Thyroid gland (tissue), 4 donors: ENCODE results near the gene AP3B2. TPM values are rescaled to one million over a fixed set of nuclear protein-coding genes. Genes with fewer than 3 reads are reported as not detected.

Source experiments
- DNase-seq, 2 donors: peaks; one replicate each; pipeline ENCODE4 v3.0.0-alpha.2; 2019
- H3K27ac ChIP-seq, 3 donors: fragments of 200-600 bp; sonication (generic); 1 replicate in 2 of 3; 2 replicates in 1 of 3; pipeline ENCODE4 v1.5.1; 2016 to 2019; ENCODE audit warnings: mild to moderate bottlenecking in 1 of 3, moderate library complexity in 1 of 3
- H3K27me3 ChIP-seq: fragments of 200-600 bp; sonication (generic); one replicate; pipeline ENCODE4 v1.5.1; 2019
- H3K36me3 ChIP-seq, 2 donors: fragments of 200-600 bp; sonication (generic); one replicate each; pipeline ENCODE4 v1.5.1; 2016 to 2019
- H3K4me1 ChIP-seq, 2 donors: fragments of 200-600 bp; sonication (generic); one replicate each; pipeline ENCODE4 v1.5.1; 2017 to 2019
- H3K4me3 ChIP-seq, 3 donors: fragments of 200-600 bp; sonication (generic); replicated peaks in 1 of 3; 1 replicate in 2 of 3; 2 replicates in 1 of 3; pipeline ENCODE4 v1.5.1; 2016; ENCODE audit warnings: mild to moderate bottlenecking in 1 of 3
- H3K9me3 ChIP-seq: fragments of 200-600 bp; sonication (generic); one replicate; pipeline ENCODE4 v1.5.1; 2017
- CTCF ChIP-seq, 6 experiments: fragments of 200-600 bp in 3 of 6; fragments of 450-650 bp in 3 of 6; sonication (generic) in 3 of 6; IDR thresholded peaks; one replicate each; pipeline ENCODE4 v1.5.1; 2016 to 2019; ENCODE audit warnings: antibody characterized with exemption in 6 of 6, mild to moderate bottlenecking in 2 of 6, inconsistent platforms in 1 of 6, moderate library complexity in 1 of 6
- POLR2A ChIP-seq, 2 donors: fragments of 450-650 bp; IDR thresholded peaks; one replicate each; pipeline ENCODE4 v1.6.1; 2017; ENCODE audit warnings: antibody characterized with exemption in 2 of 2, mild to moderate bottlenecking in 2 of 2, moderate library complexity in 1 of 2
- WGBS, 2 donors: methylation state at CpG; one replicate each; pipeline ENCODE4 v1.1.5; 2017; 5-methylcytosine and 5-hydroxymethylcytosine counted together
- intact Hi-C: fragments of 100-400 bp; cut with DNase I; formaldehyde crosslinking; loops from one replicate; pipeline ENCODE4 v1.15.1; 2023
- total RNA-seq, 4 donors: library from RNA; depleted of rRNA; stranded (reverse); fragments of >200 nt; gene quantifications; one replicate each; pipeline ENCODE4 v1.2.3, GENCODE V29; 2016

The AP3B2 gene
- total RNA-seq, 4 donors from 2014 or later, result 1.4 to 4.1 (median 2.1) TPM

- TF ChIP-seq POLR2A (IDR thresholded peaks at IDR 0.05) (no peak), CTCF (IDR thresholded peaks at IDR 0.05) (no peak)
- Histone ChIP-seq H3K9me3 (no peaks in the 10 kb centered on the region), H3K4me3 (no peak overlapping the region), H3K27me3 (no peaks in the 10 kb centered on the region), H3K36me3 (no peaks in the 10 kb centered on the region), H3K27ac (no peak overlapping the region), H3K4me1 (no peaks in the 10 kb centered on the region)
- WGBS, 2 donors, result 67 to 68% methylated on average over 3 of the region's 3 CpGs
- intact Hi-C loops, result no loop called here
- DNase-seq, result no peak
These were observed 69.0 kb downstream of the AP3B2 start for GRCh38 chr15:82640672-82641071.

GRCh38 chr15:82635798-82636197, 73.9 kb downstream of the AP3B2 start:
- no peaks in the 10 kb centered on the region for H3K36me3 ChIP-seq
- no peak overlapping the region for H3K27ac ChIP-seq
- intact Hi-C loops, result no loop called here
- no peaks in the 10 kb centered on the region for H3K9me3 ChIP-seq
- 56 to 61% methylated on average over 2 of the region's 2 CpGs for WGBS, 2 donors
- H3K4me1 ChIP-seq, result no peaks in the 10 kb centered on the region
- H3K4me3 ChIP-seq, result no peak overlapping the region
- no peaks in the 10 kb centered on the region for H3K27me3 ChIP-seq
- TF ChIP-seq POLR2A (IDR thresholded peaks at IDR 0.05) (no peak), CTCF (IDR thresholded peaks at IDR 0.05) (no peak)
- DNase-seq, result no peak

GRCh38 chr15:82630033-82630432, 79.6 kb downstream of the AP3B2 start:
- Histone ChIP-seq H3K4me3 (no peak overlapping the region), H3K36me3 (no peaks in the 10 kb centered on the region), H3K27ac (no peak overlapping the region), H3K9me3 (no peaks in the 10 kb centered on the region), H3K27me3 (no peaks in the 10 kb centered on the region), H3K4me1 (no peaks in the 10 kb centered on the region)
- intact Hi-C loops, result no loop called here
- TF ChIP-seq POLR2A (IDR thresholded peaks at IDR 0.05) (no peak), CTCF (IDR thresholded peaks at IDR 0.05) (no peak)
- 35 to 50% methylated on average over 4 of the region's 4 CpGs for WGBS, 2 donors
- no peak for DNase-seq

- no peaks in the 10 kb centered on the region for H3K4me1 ChIP-seq
- TF ChIP-seq CTCF (IDR thresholded peaks at IDR 0.05) (no peak), POLR2A (IDR thresholded peaks at IDR 0.05) (no peak)
- WGBS, 2 donors, result 87 to 92% methylated on average over 4 of the region's 4 CpGs
- H3K27ac ChIP-seq, result no peak overlapping the region
- no peaks in the 10 kb centered on the region for H3K9me3 ChIP-seq
- no peaks in the 10 kb centered on the region for H3K36me3 ChIP-seq
- intact Hi-C loops, result no loop called here
- no peak for DNase-seq
- H3K4me3 ChIP-seq, result no peak overlapping the region
- H3K27me3 ChIP-seq, result no peaks in the 10 kb centered on the region
These were observed 84.5 kb downstream of the AP3B2 start for GRCh38 chr15:82625136-82625535.

GRCh38 chr15:82624438-82624837, 85.2 kb downstream of the AP3B2 start:
- Histone ChIP-seq H3K27ac (no peak overlapping the region), H3K4me3 (no peak overlapping the region), H3K36me3 (no peaks in the 10 kb centered on the region), H3K9me3 (no peaks in the 10 kb centered on the region), H3K4me1 (no peaks in the 10 kb centered on the region), H3K27me3 (no peaks in the 10 kb centered on the region)
- no peak for DNase-seq
- TF ChIP-seq CTCF (IDR thresholded peaks at IDR 0.05) (no peak), POLR2A (IDR thresholded peaks at IDR 0.05) (no peak)
- intact Hi-C loops, result no loop called here
- WGBS, 2 donors, result 82 to 83% methylated on average over 3 of the region's 3 CpGs
